Natural killer cell (primary cell): ENCODE measurements around the gene NSMCE1. TPM values are rescaled to one million over a fixed set of nuclear protein-coding genes. Genes with fewer than 3 reads are reported as not detected.

Experiments used
- ATAC-seq, 3 donors: fragments of 150-1000 bp in 2 of 3; fragments of 200-7000 bp in 1 of 3; cut with Tn5 transposase; 1 replicate in 1 of 3; 2 replicates in 2 of 3; pipeline ENCODE4 v1.10.0; 2021; ENCODE audit warnings: mild to moderate bottlenecking in 2 of 3, moderate library complexity in 2 of 3
- DNase-seq, 2 donors: peaks; one replicate each; pipeline versions ENCODE4 v3.0.0 to v3.0.0-alpha.2; 2013 to 2021; ENCODE audit warnings: mixed read lengths in 1 of 2
- H3K27ac ChIP-seq: one replicate; pipeline ENCODE4 v1.5.1; 2013; ENCODE audit warnings: mild to moderate bottlenecking, low read length
- H3K27me3 ChIP-seq: one replicate; pipeline ENCODE4 v1.6.1; 2013; ENCODE audit warnings: low read length; ENCODE audit not compliant: control insufficient read depth, insufficient read depth
- H3K36me3 ChIP-seq: one replicate; pipeline ENCODE4 v1.6.1; 2013; ENCODE audit warnings: low read length; ENCODE audit not compliant: control insufficient read depth, insufficient read depth
- H3K4me1 ChIP-seq: one replicate; pipeline ENCODE4 v1.6.1; 2013; ENCODE audit warnings: low read length; ENCODE audit not compliant: control insufficient read depth, insufficient read depth
- H3K4me3 ChIP-seq: one replicate; pipeline ENCODE4 v1.5.1; 2013; ENCODE audit warnings: low read length
- H3K9me3 ChIP-seq: one replicate; pipeline ENCODE4 v1.6.1; 2013; ENCODE audit warnings: low read length; ENCODE audit not compliant: control insufficient read depth, insufficient read depth
- H3K27ac Mint-ChIP-seq, 2 donors: one replicate each; pipeline ENCODE4 v1.8.0; 2022; ENCODE audit warnings: mild to moderate bottlenecking in 2 of 2, mixed read lengths in 2 of 2, moderate library complexity in 1 of 2
- H3K27me3 Mint-ChIP-seq, 2 donors: one replicate each; pipeline ENCODE4 v1.8.0; 2022; ENCODE audit warnings: low read depth in 2 of 2, mixed read lengths in 2 of 2
- H3K36me3 Mint-ChIP-seq: one replicate; pipeline ENCODE4 v1.8.0; 2022; ENCODE audit warnings: mixed read lengths
- H3K4me1 Mint-ChIP-seq, 2 donors: one replicate each; pipeline ENCODE4 v1.8.0; 2022; ENCODE audit warnings: mixed read lengths in 2 of 2
- H3K4me3 Mint-ChIP-seq: one replicate; pipeline ENCODE4 v1.8.0; 2022; ENCODE audit warnings: mild to moderate bottlenecking, moderate library complexity, mixed read lengths
- H3K9me3 Mint-ChIP-seq, 2 donors: one replicate each; pipeline ENCODE4 v1.8.0; 2022; ENCODE audit warnings: mixed read lengths in 2 of 2
- CTCF ChIP-seq: fragments of 200-600 bp; IDR thresholded peaks from one replicate; pipeline ENCODE4 v1.8.0; 2022; ENCODE audit warnings: antibody characterized with exemption
- WGBS: methylation state at CpG from one replicate; pipeline ENCODE4 v1.1.7; 2013; ENCODE audit warnings: missing lambda C conversion rate; ENCODE audit not compliant: insufficient coverage; 5-methylcytosine and 5-hydroxymethylcytosine counted together
- intact Hi-C: fragments of 100-400 bp; cut with micrococcal nuclease; formaldehyde crosslinking; loops from one replicate; pipeline ENCODE4 v1.14.2; 2022
- total RNA-seq, 4 donors: library from RNA; stranded (reverse); fragments of 120-200 nt in 1 of 4; gene quantifications; one replicate each; pipeline versions ENCODE4 v1.2.3 to v1.2.4, GENCODE V29; 2013 to 2022

The NSMCE1 gene
- total RNA-seq, 3 donors from 2014 or later (not counting 1 experiment from before 2014, with no cell fraction given), result 29.4 to 42.7 (median 37.7) TPM

- TF ChIP-seq CTCF, result no peak
- Histone ChIP-seq H3K4me3 (no peak overlapping the region), H3K36me3 (peaks cover 8% of the 10 kb centered on the region), H3K27ac (no peak overlapping the region), H3K9me3 (no peaks in the 10 kb centered on the region), H3K27me3 (no peaks in the 10 kb centered on the region), H3K4me1 (peaks cover 23% of the 10 kb centered on the region)
- H3K4me3 Mint-ChIP-seq, result no peak overlapping the region
- no peak for ATAC-seq
- intact Hi-C loops, result no loop called here
- no peak for DNase-seq
- 82% methylated on average over 8 of the region's 10 CpGs for WGBS
- no peaks in the 10 kb centered on the region for H3K9me3 Mint-ChIP-seq
- peaks cover 28 to 35% of the 10 kb centered on the region in 2 donors for H3K4me1 Mint-ChIP-seq
- H3K27ac Mint-ChIP-seq, result no peak overlapping the region
- no peaks in the 10 kb centered on the region for H3K27me3 Mint-ChIP-seq
- no peaks in the 10 kb centered on the region for H3K36me3 Mint-ChIP-seq
These were observed 63.0 kb downstream of the NSMCE1 start for GRCh38 chr16:27205423-27206065.

- H3K9me3 ChIP-seq, result no peaks in the 10 kb centered on the region
- H3K4me1 ChIP-seq, result peaks cover 30% of the 10 kb centered on the region
- ATAC-seq (no peak), DNase-seq (no peak)
- peak overlapping the region; percentile 99 for H3K27ac ChIP-seq
- peaks cover 40 to 46% of the 10 kb centered on the region in 2 donors for H3K4me1 Mint-ChIP-seq
- H3K36me3 Mint-ChIP-seq, result no peaks in the 10 kb centered on the region
- H3K36me3 ChIP-seq, result peaks cover 2% of the 10 kb centered on the region
- H3K9me3 Mint-ChIP-seq, result no peaks in the 10 kb centered on the region
- intact Hi-C loops, result no loop called here
- H3K4me3 Mint-ChIP-seq, result peak overlapping the region; percentile 97
- H3K4me3 ChIP-seq, result peak overlapping the region; percentile 97
- H3K27me3 Mint-ChIP-seq, result no peaks in the 10 kb centered on the region
- no peaks in the 10 kb centered on the region for H3K27me3 ChIP-seq
- 59% methylated on average over 14 of the region's 14 CpGs for WGBS
- TF ChIP-seq CTCF, result no peak
- H3K27ac Mint-ChIP-seq, result peak overlapping the region; percentile 96 to 98
These were observed 64.2 kb downstream of the NSMCE1 start for GRCh38 chr16:27204312-27204915.

DNA sequence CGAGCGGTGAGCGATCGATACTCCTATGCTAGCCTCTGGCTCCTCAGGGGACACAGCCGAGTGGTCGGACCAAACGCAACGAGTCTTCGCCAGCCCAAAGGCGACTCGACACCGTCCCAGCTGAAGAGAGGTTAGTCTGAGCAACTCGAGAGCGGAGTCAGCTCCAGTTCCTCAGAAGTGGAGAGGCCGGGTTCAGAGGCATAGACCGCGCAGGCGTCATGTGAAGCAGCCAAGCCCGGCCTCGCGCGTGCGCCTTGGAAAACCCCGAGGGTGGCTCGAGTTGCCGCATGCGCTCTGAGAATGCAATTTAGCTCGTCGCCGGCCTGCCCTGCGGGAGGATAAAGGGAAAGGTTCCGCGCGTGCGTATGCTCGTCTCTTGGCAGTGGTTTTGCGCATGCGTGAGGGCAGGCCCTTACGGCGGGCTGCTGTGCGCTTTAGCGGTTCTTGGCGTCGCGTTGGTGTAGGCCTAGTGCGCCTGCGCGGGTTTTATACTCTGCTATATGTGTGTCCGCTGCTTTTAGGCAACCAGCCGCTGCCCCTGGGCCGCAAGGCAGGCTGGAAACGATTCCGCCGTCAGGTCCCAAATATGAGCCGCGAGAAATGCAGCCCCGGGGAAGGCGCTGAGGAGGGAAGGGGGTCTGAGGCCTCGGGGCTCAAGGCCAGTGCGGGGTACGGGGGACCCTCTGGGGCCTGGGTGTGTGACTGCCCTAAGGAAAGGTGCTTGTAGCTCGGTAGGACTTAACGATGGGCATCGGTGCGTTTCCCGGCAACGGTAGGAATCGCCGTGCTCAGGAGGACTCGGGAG, 64.9 kb downstream of the NSMCE1 start, which contains the start of gene KDM8:
Gene KDM8 (plus strand): TSS at position 20 of the 805 bp plus-strand sequence. CDS start 6,598 bp downstream, outside the sequence.
- H3K4me1 Mint-ChIP-seq, result peaks cover 46 to 52% of the 10 kb centered on the region in 2 donors
- WGBS, result under 1% methylated on average over 70 of the region's 70 CpGs
- ATAC-seq, result peak; percentile 80 to 92 (median 86)

More for the DNA sequence above, 64.9 kb downstream of the NSMCE1 start, which contains the start of gene KDM8:
- peak; percentile 98 to 100 for DNase-seq
- intact Hi-C loops, result loop anchor here (2.0 kb wide), 1 partner anchor 33 kb away; no protein-coding TSS in a partner anchor
- H3K9me3 Mint-ChIP-seq, result no peaks in the 10 kb centered on the region
- no peaks in the 10 kb centered on the region for H3K36me3 Mint-ChIP-seq
- peak within 1 kb of the TSS; percentile 97 for H3K4me3 ChIP-seq
- TF ChIP-seq CTCF, result no peak
- H3K27ac Mint-ChIP-seq, result peak within 1 kb of the TSS; percentile 96 to 98
- H3K9me3 ChIP-seq, result no peaks in the 10 kb centered on the region
- peak within 1 kb of the TSS; percentile 97 for H3K4me3 Mint-ChIP-seq
- no peaks in the 10 kb centered on the region for H3K27me3 Mint-ChIP-seq
- peaks cover 36% of the 10 kb centered on the region for H3K4me1 ChIP-seq
- H3K27ac ChIP-seq, result peak within 1 kb of the TSS; percentile 99
- H3K27me3 ChIP-seq, result no peaks in the 10 kb centered on the region
- peaks cover 2% of the 10 kb centered on the region for H3K36me3 ChIP-seq
